Choroid plexus epithelial cell (primary cell): ENCODE measurements around the gene HIVEP2.

Experiments used
- DNase-seq: peaks from one replicate; pipeline ENCODE4 v3.0.0-alpha.2; 2010; ENCODE audit warnings: low read depth
- H3K4me3 ChIP-seq: 2 replicates; pipeline ENCODE4 v1.5.1; 2011; ENCODE audit warnings: low read depth, mild to moderate bottlenecking, control low read depth, low read length, moderate library complexity
- CTCF ChIP-seq: conservative IDR thresholded peaks from 2 replicates; pipeline ENCODE4 v1.5.1; 2011; ENCODE audit warnings: low read depth, mild to moderate bottlenecking, control low read depth, inconsistent platforms, low read length, moderate library complexity

The HIVEP2 gene

DNA sequence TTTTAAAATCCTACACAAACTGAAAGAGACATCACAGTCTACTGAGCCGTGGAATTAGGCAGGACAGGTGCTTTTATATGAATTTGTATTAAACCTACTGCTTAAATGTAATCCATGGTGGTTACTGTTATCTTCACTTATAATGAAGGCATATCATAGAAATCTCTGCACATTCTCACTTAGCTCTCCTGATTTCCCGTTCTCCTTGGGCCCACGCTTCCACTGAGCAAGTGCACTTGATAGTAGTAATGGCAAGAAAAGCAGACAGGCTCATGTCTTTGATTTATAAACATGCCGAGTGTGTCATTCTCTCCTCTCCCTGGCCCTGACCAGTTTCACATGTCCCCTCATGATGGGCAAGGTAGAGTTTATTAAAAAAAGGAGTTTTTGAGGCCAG is 186.3 kb downstream of the HIVEP2 start:
- no peak overlapping the region for H3K4me3 ChIP-seq
- DNase-seq, result no peak
- no peak for TF ChIP-seq CTCF

- TF ChIP-seq CTCF, result no peak
- DNase-seq, result no peak
- H3K4me3 ChIP-seq, result no peak overlapping the region
Observed at GRCh38 chr6:142757852-142758628, 186.9 kb downstream of the HIVEP2 start.

- TF ChIP-seq CTCF, result peak; percentile 12
- H3K4me3 ChIP-seq, result no peak overlapping the region
- DNase-seq, result peak; percentile 65
Observed at GRCh38 chr6:142756215-142756630, 188.8 kb downstream of the HIVEP2 start.

- TF ChIP-seq CTCF, result no peak
- H3K4me3 ChIP-seq, result no peak overlapping the region
- DNase-seq, result no peak
Observed at GRCh38 chr6:142753196-142753595, 191.8 kb downstream of the HIVEP2 start.

DNA sequence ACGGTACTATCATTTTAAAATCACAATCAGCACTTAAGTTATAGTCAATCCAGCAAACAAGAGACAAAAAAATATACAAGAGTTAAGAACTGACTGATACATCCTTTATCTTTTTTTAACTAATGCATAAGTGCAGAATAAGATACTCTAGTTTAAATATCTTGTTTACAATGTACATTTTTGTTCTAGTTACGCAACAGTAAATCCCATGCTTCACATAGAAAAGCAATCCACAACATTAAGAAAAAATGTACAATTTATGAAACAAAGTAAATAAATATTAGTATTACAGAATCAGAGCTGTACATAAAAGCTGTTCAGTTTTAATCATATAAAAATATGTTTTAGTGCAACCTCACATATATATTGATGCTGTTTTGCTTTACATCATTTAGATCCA is 192.6 kb downstream of the HIVEP2 start:
- no peak for DNase-seq
- no peak for TF ChIP-seq CTCF
- no peak overlapping the region for H3K4me3 ChIP-seq

GRCh38 chr6:142751452-142751851 is 193.5 kb downstream of the HIVEP2 start:
- no peak for TF ChIP-seq CTCF
- no peak for DNase-seq
- no peak overlapping the region for H3K4me3 ChIP-seq

DNA sequence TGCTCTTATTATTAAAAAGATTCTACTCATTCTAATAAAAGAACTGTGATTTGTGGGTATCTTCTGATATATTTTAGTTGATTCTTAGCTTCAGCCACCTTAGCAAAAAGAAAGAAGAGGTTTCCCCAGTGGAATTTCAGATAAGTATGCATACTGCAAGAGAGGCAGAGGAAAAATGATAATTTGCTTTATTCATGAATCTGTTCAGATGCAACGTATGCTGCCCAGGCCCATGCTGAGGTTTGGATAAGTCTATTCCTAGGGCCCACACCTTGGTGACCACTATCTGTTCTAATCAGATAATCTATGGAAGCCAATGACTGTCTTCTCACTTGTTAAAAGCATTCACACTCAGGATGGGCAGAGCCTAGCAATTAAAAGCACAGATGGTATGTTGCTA is 194.0 kb downstream of the HIVEP2 start:
- TF ChIP-seq CTCF, result no peak
- no peak overlapping the region for H3K4me3 ChIP-seq
- no peak for DNase-seq
